ENCODE results near the gene PARP11.

Gene PARP11

DNA sequence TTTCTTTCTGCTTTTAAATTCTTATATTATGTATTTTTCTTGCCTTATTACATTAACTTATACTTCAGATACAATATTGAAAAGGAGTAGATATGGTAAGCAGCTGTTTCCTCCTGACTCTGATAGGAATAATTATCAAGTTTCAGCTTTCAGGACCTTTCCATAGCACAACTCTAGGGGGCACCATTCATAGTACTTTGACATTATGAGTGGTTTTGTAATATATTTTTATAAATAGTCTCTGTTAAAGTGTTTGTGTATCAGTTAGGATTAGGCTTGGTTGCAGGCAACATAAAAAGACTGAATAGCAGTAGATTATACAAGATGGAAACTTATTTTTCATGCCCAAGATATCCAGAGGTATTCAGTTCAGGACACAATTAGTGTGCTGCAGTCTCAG lies 27.9 kb upstream of the PARP11 start:
- no peak overlapping the region for H3K27ac Mint-ChIP-seq

GRCh38 chr12:3898756-3899155 lies 25.6 kb upstream of the PARP11 start:
- Mint-ChIP-seq H3K27ac (no peak overlapping the region), H3K4me1 (peaks cover 9% of the 10 kb centered on the region), H3K27me3 (ENCODE audit: low read depth) (no peaks in the 10 kb centered on the region), H3K36me3 (ENCODE audit: low read depth) (no peaks in the 10 kb centered on the region), H3K4me3 (no peak overlapping the region), H3K9me3 (peaks cover 4% of the 10 kb centered on the region)
- TF ChIP-seq, protein P1, sequence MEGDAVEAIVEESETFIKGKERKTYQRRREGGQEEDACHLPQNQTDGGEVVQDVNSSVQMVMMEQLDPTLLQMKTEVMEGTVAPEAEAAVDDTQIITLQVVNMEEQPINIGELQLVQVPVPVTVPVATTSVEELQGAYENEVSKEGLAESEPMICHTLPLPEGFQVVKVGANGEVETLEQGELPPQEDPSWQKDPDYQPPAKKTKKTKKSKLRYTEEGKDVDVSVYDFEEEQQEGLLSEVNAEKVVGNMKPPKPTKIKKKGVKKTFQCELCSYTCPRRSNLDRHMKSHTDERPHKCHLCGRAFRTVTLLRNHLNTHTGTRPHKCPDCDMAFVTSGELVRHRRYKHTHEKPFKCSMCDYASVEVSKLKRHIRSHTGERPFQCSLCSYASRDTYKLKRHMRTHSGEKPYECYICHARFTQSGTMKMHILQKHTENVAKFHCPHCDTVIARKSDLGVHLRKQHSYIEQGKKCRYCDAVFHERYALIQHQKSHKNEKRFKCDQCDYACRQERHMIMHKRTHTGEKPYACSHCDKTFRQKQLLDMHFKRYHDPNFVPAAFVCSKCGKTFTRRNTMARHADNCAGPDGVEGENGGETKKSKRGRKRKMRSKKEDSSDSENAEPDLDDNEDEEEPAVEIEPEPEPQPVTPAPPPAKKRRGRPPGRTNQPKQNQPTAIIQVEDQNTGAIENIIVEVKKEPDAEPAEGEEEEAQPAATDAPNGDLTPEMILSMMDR (IDR thresholded peaks at IDR 0.05; ENCODE audit: unreplicated experiment in 3 of 3) = no peak

More for the DNA sequence above, 27.9 kb upstream of the PARP11 start:
- TF ChIP-seq, protein P1 (IDR thresholded peaks at IDR 0.05; ENCODE audit: unreplicated experiment in 3 of 3) = no peak
- Mint-ChIP-seq H3K36me3 (ENCODE audit: low read depth) (no peaks in the 10 kb centered on the region), H3K4me1 (peaks cover 9% of the 10 kb centered on the region), H3K9me3 (peaks cover 4% of the 10 kb centered on the region), H3K4me3 (no peak overlapping the region), H3K27me3 (ENCODE audit: low read depth) (no peaks in the 10 kb centered on the region)

DNA sequence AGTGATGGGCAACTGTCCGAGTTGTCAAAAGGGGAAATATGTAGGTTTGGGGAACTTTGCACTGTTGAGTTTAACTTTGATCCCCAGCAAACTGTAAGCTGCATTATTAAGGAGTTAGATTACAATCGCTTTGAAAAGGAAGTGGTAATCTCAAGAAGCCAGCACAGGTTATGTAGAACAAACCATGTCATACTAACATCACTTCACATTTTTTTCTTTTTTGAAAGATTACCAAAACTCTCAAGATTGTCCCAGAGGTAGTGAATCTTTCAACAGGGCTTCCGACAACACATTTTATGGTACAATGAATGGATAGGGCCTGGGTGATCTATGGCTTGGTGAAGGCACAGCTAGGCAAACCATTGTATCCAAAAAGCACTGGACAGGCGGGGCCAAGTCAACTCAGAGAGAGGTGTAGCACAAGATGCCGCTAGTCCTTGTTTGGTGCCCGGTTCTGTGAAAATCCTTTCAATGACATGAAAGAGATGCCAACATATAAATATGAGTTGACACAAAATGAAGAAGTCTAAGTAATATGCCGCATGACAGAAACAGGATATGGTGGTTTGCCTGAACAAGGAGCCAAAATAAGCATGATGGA lies 24.3 kb upstream of the PARP11 start:
- peak overlapping the region in 1 of 3 experiments; percentile 38 for H3K27ac Mint-ChIP-seq
- no peaks in the 10 kb centered on the region for H3K9me3 Mint-ChIP-seq
- no peaks in the 10 kb centered on the region for H3K36me3 Mint-ChIP-seq (ENCODE audit: low read depth)
- H3K27me3 Mint-ChIP-seq (ENCODE audit: low read depth) = no peaks in the 10 kb centered on the region
- peaks cover 9% of the 10 kb centered on the region for H3K4me1 Mint-ChIP-seq
- TF ChIP-seq, protein P1 (IDR thresholded peaks at IDR 0.05; ENCODE audit: unreplicated experiment in 3 of 3) = no peak
- no peak overlapping the region for H3K4me3 Mint-ChIP-seq

DNA sequence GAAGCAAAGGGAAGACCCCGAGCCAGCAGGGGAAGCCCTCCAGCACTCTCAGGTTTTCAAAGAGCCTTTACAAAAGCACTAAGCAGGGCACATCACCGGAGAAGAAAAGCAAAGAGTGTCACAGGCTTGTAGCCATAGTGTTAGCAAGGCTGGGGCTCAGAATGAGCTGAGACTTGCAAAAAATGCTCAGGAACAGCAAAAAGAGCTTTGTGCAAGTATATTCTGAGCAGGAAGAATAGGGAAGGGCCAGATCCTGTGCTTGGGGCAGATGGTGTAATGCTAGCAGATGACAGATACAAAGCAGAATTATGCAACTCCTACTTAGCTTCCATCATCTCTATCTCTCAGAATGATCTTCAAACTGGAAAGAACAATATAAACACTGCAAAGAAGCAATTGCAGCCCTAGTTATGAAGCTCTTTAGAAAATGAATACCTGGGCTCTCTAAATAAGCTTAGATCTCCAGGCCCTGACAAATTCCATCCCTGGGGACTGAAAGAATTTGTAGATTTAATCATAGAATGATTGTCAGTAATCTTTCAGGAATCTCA lies 23.7 kb upstream of the PARP11 start:
- Mint-ChIP-seq H3K27ac (peak overlapping the region; percentile 1 to 38 (median 24)), H3K4me3 (no peak overlapping the region), H3K9me3 (no peaks in the 10 kb centered on the region), H3K36me3 (ENCODE audit: low read depth) (no peaks in the 10 kb centered on the region), H3K4me1 (peaks cover 9% of the 10 kb centered on the region), H3K27me3 (ENCODE audit: low read depth) (no peaks in the 10 kb centered on the region)
- TF ChIP-seq, protein P1 (IDR thresholded peaks at IDR 0.05; ENCODE audit: unreplicated experiment in 3 of 3) = no peak

GRCh38 chr12:3896356-3896755 lies 23.2 kb upstream of the PARP11 start:
- Mint-ChIP-seq H3K36me3 (ENCODE audit: low read depth) (no peaks in the 10 kb centered on the region), H3K4me3 (no peak overlapping the region), H3K27ac (peak overlapping the region in 2 of 3 experiments; percentile 24 to 38), H3K4me1 (peaks cover 9% of the 10 kb centered on the region), H3K9me3 (no peaks in the 10 kb centered on the region), H3K27me3 (ENCODE audit: low read depth) (no peaks in the 10 kb centered on the region)
- TF ChIP-seq, protein P1 (IDR thresholded peaks at IDR 0.05; ENCODE audit: unreplicated experiment in 3 of 3) = no peak

- Mint-ChIP-seq H3K27ac (no peak overlapping the region), H3K27me3 (ENCODE audit: low read depth) (no peaks in the 10 kb centered on the region), H3K36me3 (ENCODE audit: low read depth) (no peaks in the 10 kb centered on the region), H3K4me3 (no peak overlapping the region), H3K9me3 (no peaks in the 10 kb centered on the region), H3K4me1 (peaks cover 14% of the 10 kb centered on the region)
- TF ChIP-seq, protein P1 (IDR thresholded peaks at IDR 0.05; ENCODE audit: unreplicated experiment in 3 of 3) = no peak
Measured at GRCh38 chr12:3892631-3893030, 19.4 kb upstream of the PARP11 start.
